HL-60 (cell line): ENCODE data around the gene HOXD11.

Experiments
- DNase-seq, 2 experiments: peaks; one replicate each; pipeline ENCODE4 v3.0.0-alpha.2; 2010 to 2020; ENCODE audit warnings: low read depth in 1 of 2, low spot score in 1 of 2
- H3K27ac ChIP-seq: fragments of 250-450 bp; sonication (Bioruptor Pico); replicated peaks from 2 replicates; pipeline ENCODE4 v1.5.1; 2020; ENCODE audit warnings: mild to moderate bottlenecking, moderate library complexity
- H3K27me3 ChIP-seq: fragments of 250-450 bp; sonication (Bioruptor Pico); 2 replicates; pipeline ENCODE4 v1.5.1; 2021; ENCODE audit warnings: mild to moderate bottlenecking, moderate library complexity; ENCODE audit not compliant: insufficient read depth, poor library complexity, severe bottlenecking
- H3K4me3 ChIP-seq: replicated peaks from 2 replicates; pipeline ENCODE4 v1.5.1; 2011; ENCODE audit warnings: mild to moderate bottlenecking, control low read depth, low read length; ENCODE audit not compliant: insufficient read depth
- GABPA ChIP-seq: IDR thresholded peaks from 2 replicates; pipeline ENCODE4 v1.6.1; 2012; ENCODE audit warnings: low read depth
- POLR2AphosphoS5 ChIP-seq: IDR thresholded peaks from 2 replicates; pipeline ENCODE4 v1.6.1; 2012; ENCODE audit warnings: low read depth
- SPI1 ChIP-seq: IDR thresholded peaks from 2 replicates; pipeline ENCODE4 v1.6.1; 2012; ENCODE audit warnings: low read depth, mild to moderate bottlenecking, borderline replicate concordance
- TF ChIP-seq, protein P1 (sequence below): IDR thresholded peaks from one replicate; pipeline ENCODE4 v1.5.1; 2011; ENCODE audit warnings: low read length, control low read depth, inconsistent platforms; ENCODE audit not compliant: insufficient read depth
- TF ChIP-seq, protein P2 (sequence below): IDR thresholded peaks from 2 replicates; pipeline ENCODE4 v1.6.1; 2012; ENCODE audit warnings: low read depth; ENCODE audit not compliant: insufficient replicate concordance

Gene HOXD11

DNA sequence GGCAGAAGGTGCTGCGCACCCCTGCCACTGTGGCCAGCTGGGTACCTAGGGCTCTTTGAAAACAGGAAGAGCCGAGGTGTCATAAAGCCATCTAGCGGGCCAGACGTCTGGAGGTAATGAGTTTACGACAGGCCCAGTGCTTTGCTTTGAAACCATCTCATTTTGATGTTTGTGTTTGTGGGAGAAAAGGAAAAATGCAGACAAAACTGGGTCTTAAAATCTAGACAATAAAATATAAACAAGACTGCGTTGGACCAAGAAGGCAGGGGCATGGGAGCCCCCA, 18.6 kb downstream of the HOXD11 start:
- no peak overlapping the region for H3K4me3 ChIP-seq
- H3K27me3 ChIP-seq, result peaks cover 84% of the 10 kb centered on the region
- no peak for DNase-seq
- TF ChIP-seq SPI1 (peak; percentile 25; the same call in 1 of the 2 replicates), POLR2AphosphoS5 (no peak)
- TF ChIP-seq, protein P1, sequence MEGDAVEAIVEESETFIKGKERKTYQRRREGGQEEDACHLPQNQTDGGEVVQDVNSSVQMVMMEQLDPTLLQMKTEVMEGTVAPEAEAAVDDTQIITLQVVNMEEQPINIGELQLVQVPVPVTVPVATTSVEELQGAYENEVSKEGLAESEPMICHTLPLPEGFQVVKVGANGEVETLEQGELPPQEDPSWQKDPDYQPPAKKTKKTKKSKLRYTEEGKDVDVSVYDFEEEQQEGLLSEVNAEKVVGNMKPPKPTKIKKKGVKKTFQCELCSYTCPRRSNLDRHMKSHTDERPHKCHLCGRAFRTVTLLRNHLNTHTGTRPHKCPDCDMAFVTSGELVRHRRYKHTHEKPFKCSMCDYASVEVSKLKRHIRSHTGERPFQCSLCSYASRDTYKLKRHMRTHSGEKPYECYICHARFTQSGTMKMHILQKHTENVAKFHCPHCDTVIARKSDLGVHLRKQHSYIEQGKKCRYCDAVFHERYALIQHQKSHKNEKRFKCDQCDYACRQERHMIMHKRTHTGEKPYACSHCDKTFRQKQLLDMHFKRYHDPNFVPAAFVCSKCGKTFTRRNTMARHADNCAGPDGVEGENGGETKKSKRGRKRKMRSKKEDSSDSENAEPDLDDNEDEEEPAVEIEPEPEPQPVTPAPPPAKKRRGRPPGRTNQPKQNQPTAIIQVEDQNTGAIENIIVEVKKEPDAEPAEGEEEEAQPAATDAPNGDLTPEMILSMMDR, result no peak
- TF ChIP-seq, protein P2, sequence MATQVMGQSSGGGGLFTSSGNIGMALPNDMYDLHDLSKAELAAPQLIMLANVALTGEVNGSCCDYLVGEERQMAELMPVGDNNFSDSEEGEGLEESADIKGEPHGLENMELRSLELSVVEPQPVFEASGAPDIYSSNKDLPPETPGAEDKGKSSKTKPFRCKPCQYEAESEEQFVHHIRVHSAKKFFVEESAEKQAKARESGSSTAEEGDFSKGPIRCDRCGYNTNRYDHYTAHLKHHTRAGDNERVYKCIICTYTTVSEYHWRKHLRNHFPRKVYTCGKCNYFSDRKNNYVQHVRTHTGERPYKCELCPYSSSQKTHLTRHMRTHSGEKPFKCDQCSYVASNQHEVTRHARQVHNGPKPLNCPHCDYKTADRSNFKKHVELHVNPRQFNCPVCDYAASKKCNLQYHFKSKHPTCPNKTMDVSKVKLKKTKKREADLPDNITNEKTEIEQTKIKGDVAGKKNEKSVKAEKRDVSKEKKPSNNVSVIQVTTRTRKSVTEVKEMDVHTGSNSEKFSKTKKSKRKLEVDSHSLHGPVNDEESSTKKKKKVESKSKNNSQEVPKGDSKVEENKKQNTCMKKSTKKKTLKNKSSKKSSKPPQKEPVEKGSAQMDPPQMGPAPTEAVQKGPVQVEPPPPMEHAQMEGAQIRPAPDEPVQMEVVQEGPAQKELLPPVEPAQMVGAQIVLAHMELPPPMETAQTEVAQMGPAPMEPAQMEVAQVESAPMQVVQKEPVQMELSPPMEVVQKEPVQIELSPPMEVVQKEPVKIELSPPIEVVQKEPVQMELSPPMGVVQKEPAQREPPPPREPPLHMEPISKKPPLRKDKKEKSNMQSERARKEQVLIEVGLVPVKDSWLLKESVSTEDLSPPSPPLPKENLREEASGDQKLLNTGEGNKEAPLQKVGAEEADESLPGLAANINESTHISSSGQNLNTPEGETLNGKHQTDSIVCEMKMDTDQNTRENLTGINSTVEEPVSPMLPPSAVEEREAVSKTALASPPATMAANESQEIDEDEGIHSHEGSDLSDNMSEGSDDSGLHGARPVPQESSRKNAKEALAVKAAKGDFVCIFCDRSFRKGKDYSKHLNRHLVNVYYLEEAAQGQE, result no peak
- no peak overlapping the region for H3K27ac ChIP-seq

- peak in 1 of 2 experiments; percentile 49 for DNase-seq
- TF ChIP-seq, protein P1, result peak; percentile 53
- TF ChIP-seq SPI1, result no peak
- Histone ChIP-seq H3K27ac (no peak overlapping the region), H3K4me3 (no peak overlapping the region), H3K27me3 (peaks cover 85% of the 10 kb centered on the region)
These were observed 20.1 kb downstream of the HOXD11 start for GRCh38 chr2:176126929-176127773.

- Histone ChIP-seq H3K27ac (no peak overlapping the region), H3K27me3 (peaks cover 87% of the 10 kb centered on the region), H3K4me3 (no peak overlapping the region)
- no peak for DNase-seq
- TF ChIP-seq, protein P2, result no peak
- TF ChIP-seq, protein P1, result no peak
- no peak for TF ChIP-seq SPI1
- TF ChIP-seq GABPA, result no peak
- no peak for TF ChIP-seq POLR2AphosphoS5
These were observed 20.6 kb downstream of the HOXD11 start for GRCh38 chr2:176127774-176128072.
